NOMO-1 treated with DMSO at 0.1 percent for 48 hours (cell line): ENCODE results near the gene PDGFA.
"Not testable (repeated sequence)": the region's sequence is repeated elsewhere in the genome, so short reads cannot be mapped to it uniquely, and the experiment has no call there.

Experiments
- DNase-seq: peaks from one replicate; lab custom pipeline; 2025; ENCODE audit not compliant: unreplicated experiment; lab: John Stamatoyannopoulos, UW

Gene PDGFA

GRCh38 chr7:552151-552867 lies 32.7 kb upstream of the PDGFA start:
- not testable (repeated sequence) for DNase-seq

GRCh38 chr7:551615-551970 lies 31.9 kb upstream of the PDGFA start:
- DNase-seq, result not testable (repeated sequence)

GRCh38 chr7:550881-551614 lies 31.4 kb upstream of the PDGFA start:
- no peak for DNase-seq

- no peak for DNase-seq
These were observed 30.4 kb upstream of the PDGFA start for GRCh38 chr7:549891-550625.

- DNase-seq, result no peak
These were observed 29.6 kb upstream of the PDGFA start for GRCh38 chr7:549066-549890.

- no peak for DNase-seq
These were observed 28.8 kb upstream of the PDGFA start for GRCh38 chr7:548401-548800.

- no peak for DNase-seq
These were observed 25.8 kb upstream of the PDGFA start for GRCh38 chr7:545470-545869.

GRCh38 chr7:544338-545221 lies 24.9 kb upstream of the PDGFA start:
- no peak for DNase-seq

- no peak for DNase-seq
These were observed 24.1 kb upstream of the PDGFA start for GRCh38 chr7:543501-544337.

GRCh38 chr7:542713-543500 lies 23.3 kb upstream of the PDGFA start:
- DNase-seq, result no peak

GRCh38 chr7:542131-542712 lies 22.6 kb upstream of the PDGFA start:
- no peak for DNase-seq

GRCh38 chr7:541661-542060 lies 22.0 kb upstream of the PDGFA start:
- DNase-seq, result no peak

- DNase-seq, result no peak
These were observed 21.4 kb upstream of the PDGFA start for GRCh38 chr7:540997-541396.

- no peak for DNase-seq
These were observed 20.9 kb upstream of the PDGFA start for GRCh38 chr7:540579-540978.

- DNase-seq, result no peak
These were observed 20.2 kb upstream of the PDGFA start for GRCh38 chr7:539731-540411.

GRCh38 chr7:538764-539685 lies 19.4 kb upstream of the PDGFA start:
- DNase-seq, result no peak
